ENCODE data around the gene FLRT1.
"Not testable (repeated sequence)": the region's sequence is repeated elsewhere in the genome, so short reads cannot be mapped to it uniquely, and the experiment has no call there.

Gene FLRT1

GRCh38 chr11:64026575-64027205 lies 9.0 kb upstream of the FLRT1 start:
- no peak for DNase-seq

DNA sequence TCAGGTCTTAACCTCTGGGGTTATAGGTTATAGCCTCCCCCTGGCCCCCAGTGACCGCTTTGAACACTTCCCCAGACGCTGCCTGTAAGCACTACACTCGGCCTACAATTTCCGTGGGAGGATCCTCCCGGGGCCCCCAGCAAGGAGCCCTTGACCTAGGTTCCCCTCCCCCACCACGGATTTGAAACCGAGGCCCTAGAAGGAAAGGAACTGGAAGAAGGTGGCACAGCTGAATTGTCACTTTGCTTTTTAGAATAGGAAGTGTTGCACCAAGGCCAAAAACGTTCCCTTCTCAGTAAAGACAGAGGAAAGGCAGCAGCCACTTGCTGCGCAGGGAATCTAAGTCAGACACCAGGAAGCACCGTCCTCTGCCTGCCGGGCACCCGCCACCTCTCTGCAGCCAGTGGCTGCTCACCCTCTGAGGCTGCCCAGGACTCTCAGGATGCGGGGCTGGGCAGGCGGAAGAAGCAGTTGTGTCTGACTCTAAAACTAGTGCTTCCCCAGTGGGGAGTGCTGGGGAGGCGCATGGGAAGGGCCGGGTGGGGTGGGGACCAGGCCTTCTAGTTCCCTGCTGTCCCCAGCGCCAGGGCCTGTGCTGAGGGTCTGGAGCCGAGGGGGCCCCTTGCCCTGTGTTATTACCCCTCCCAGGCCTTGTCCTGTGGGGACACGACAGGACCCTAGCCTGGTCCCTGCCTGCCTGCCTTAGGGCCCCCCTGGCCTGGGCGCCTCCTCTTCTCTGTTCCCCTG lies 7.9 kb upstream of the FLRT1 start:
- no peak for DNase-seq

DNA sequence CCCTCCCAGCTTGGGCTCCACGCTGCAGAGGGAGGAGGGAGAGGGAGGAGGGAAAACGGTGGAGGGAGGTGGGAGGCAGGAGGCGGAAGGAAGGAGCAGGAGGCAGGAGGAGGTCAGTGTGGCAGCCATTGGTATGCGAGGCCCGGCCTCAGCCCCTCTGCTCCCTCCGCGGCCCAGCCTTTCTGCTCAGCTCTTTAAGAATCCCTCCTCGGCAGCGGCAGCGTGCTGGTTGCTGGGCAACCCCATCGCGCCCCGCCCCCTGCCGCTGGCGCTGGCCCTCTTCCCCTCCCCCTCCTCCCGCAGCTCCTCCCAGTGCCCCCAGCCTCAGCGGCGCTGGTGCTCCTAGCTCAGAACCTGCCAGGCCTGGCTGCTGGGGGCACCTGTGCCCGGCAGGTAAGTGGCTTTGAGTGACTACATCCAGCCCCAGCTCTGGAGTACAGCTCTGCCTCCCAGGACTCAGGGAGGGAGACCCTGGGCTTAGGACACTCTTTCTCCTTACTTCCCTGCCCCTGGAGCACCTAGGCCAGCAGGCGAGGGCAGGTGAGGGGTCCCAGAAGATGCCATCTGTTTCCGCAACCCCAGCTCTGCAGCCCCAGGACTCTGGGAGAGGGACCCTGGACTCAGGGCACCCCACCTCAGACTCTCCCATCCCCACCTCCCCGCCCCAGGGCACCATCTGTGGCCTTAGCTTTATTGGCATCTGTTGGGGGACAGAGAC lies 7.2 kb upstream of the FLRT1 start:
- no peak for DNase-seq

GRCh38 chr11:64029773-64030172 lies 6.0 kb upstream of the FLRT1 start:
- DNase-seq = no peak

- no peak for DNase-seq
Measured at GRCh38 chr11:64031001-64031400, 4.7 kb upstream of the FLRT1 start.

DNA sequence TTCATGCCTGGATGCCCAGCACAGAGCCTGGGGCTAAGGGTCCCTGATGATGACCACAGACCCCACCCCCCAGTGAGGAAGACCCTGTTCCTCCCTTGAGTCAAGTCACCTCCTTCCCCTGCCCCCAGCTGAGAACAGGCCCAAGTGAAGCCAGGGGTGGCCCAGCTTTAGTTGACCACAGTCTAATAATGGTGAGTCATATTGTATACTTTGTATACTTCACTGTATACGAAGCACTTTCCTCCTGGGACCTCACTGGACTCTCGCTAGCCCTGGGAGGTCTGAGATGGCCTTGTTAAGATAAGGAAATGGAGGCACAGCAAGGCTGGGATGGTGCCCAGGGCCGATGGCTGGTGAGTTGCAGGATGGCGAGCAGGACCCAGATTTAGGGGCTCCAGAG lies 3.7 kb upstream of the FLRT1 start:
- no peak for DNase-seq

GRCh38 chr11:64034411-64034811 lies 1.3 kb upstream of the FLRT1 start:
- no peak for DNase-seq

GRCh38 chr11:64035081-64035524 lies 628 bp upstream of the FLRT1 start:
- no peak for DNase-seq

DNA sequence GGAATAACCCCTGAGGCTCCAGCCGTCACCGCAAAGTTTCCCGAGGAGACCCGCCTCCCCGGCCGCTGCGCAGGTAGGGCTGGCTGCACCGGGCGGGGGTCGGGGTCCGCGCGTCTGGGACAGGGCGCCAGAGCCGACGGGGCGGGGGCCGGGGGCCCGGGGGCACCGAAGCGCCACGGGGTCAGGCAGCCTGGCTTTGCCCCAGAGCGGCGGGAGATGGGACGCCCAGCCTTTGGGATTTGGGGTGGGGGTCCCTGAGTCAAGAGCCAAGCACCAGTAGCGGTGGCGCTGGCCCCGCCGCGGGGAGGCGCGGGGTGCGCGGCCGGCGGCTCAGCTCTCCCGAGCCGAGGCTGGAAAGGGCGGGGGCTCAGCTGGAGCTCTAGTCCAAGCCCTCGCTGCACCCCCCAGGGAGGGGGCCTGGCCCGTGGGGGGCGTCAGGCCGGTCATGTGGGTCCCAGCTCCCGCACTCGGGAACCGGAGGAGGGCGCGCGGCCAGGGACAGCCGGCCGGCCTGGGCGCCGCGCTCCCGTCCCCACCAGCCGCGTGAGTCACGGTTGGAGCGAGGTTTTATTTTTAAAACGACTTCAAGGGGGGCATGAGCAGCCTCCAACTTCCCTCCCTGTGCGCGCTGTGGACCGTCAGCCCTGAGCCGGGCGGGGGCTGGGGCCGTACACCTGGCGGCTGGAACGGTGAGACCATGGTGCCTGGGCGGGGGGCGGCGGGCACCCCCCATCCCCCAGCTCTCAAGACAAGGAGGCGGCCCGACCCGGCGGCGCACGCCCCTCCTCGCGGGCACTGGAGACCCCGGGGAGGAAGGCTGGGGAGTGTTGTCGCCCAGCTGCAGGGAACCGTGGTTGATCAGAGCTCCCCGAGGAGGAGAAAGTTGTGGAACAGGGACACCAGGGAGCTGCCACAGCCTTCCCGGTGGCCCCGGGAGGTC lies 626 bp downstream of the FLRT1 start:
- no peak for DNase-seq

- DNase-seq = no peak
Measured at GRCh38 chr11:64037027-64037634, 1.4 kb downstream of the FLRT1 start.

GRCh38 chr11:64038500-64038899 lies 2.8 kb downstream of the FLRT1 start:
- no peak for DNase-seq

DNA sequence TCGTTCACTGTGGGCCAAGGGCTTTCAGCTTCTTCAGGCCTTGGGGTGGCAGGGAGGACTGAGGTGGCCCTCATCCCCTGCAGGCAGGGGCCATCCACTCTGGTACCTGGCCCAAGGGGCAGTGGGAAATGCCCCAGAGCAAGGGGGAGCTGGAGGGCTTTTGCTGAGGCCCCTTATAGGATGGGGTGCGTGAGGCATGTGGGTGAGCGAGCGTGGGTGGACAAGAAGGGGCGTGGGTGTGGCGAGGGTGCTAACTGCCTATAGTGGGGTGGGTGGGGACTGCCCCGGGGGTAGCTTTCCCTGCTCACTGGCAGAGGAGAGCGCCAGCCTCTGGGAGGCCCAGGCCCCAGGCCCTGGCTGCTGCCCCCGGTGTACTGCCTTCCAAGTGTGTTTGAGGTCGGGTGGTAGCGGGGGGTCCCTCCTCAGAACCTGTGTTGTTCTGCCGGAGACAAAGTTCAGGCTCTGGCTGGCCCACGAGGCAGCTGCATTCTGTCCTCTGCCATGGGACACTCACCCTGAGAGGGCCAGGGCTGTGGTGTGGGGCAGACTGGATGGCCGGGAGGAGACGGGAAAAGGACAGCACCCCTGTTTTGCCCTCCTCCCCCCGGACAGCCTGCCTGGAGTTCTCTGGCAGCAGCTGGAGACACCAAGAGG lies 3.4 kb downstream of the FLRT1 start:
- no peak for DNase-seq

DNA sequence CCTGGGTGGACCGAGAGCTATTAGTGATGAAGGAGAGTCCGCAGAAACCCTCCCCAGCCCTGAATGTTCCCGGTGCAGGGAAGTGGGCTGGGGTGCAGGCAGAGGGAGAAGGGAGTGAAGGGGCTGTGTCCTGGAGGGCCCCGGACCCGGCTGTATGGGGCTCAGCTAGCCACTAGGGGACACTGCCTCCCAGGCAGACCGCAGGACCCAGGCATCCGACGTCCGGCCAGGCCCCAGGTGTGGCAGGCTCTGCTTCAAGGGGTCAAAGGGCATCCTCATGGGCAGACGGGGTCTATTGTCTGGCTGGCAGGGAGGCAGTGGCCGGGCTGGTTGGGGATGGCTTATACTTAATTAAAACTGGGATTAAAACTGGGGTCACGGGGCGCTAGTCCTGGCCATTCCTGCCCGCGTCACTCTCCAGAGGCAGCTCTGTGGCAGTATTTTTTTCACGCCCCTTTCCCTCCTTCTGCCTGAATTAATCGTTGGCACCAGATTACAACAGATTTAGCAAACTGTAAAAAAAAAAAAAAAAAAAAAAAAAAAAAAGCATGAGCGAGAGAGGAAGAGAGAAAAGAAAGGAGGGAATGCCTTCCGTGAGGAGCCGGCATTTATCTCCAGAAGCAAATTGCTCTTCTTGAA lies 5.1 kb downstream of the FLRT1 start:
- no peak for DNase-seq

GRCh38 chr11:64041846-64042245 lies 6.1 kb downstream of the FLRT1 start:
- DNase-seq = no peak

GRCh38 chr11:64042301-64042700 lies 6.6 kb downstream of the FLRT1 start:
- DNase-seq = no peak

GRCh38 chr11:64043545-64043944 lies 7.8 kb downstream of the FLRT1 start:
- no peak for DNase-seq

- no peak for DNase-seq
Measured at GRCh38 chr11:64044730-64045393, 9.1 kb downstream of the FLRT1 start.

- no peak for DNase-seq
Measured at GRCh38 chr11:64045700-64046099, 10.0 kb downstream of the FLRT1 start.

DNA sequence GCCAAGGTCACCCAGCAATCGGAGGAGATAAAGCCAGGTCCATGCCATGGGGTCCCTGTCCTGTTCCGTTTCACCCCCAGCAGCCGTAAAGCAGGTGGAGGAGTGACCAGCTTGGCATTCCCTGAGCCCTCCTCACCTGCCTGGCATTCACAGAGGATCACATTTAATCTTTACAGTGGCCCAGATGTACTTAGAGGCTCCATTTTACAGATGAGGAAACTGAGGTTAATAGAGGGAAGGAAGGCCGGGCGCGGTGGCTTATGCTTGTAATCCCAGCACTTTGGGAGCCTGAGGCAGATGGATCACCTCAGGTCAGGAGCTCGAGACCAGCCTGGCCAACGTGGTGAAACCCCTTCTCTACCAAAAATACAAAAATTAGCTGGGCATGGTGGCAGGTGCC lies 11.6 kb downstream of the FLRT1 start:
- DNase-seq = not testable (repeated sequence)

DNA sequence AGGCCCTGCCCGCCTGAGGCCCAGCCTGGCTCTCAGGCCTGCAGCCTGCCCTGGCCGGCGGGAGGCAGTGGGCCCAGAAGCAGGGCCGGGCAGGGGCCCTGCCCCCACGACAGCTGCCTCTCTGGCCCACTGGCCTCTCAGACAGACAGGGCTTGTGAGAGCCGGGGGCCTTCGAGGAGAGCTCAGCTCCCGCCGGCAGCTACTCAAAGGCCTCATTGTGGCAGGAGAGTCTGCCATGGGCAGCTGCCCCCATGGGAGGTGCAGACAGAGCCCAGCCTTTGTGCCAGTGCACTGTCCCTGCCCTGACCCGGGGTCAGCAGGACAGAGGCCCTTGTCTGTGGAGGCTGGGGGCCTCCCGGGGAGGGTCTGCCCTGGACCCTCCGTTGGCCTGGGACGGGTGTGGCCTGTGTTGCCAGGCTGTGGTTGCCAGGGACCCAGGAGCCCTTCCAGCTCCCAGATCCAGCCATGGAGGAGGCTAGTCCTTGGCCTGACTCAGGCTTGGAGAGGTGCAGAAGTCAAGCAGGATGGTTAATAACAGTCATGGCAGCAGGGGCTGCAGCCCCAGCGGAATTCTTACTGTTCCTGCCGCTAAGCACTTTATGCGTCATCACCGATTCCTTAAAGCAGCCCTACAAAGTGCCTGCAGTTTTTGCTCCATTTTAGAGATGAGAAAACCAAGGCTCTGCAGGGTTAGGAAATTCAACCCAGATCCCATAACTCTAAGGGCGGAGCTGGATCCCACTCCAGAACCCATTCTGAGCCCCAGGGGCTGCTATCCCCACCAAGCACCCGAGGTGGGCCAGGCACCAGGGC lies 12.5 kb downstream of the FLRT1 start:
- DNase-seq = no peak
